ENCODE results near the gene KANSL1L. TPM values are rescaled to one million over a fixed set of nuclear protein-coding genes. Genes with fewer than 3 reads are reported as not detected.

KANSL1L gene
- total and polyA plus RNA-seq, 9 of the 15 experiments (the other 6 are each of a cell fraction or from before 2014, with no cell fraction given) = 1.3 to 6.7 (median 2.4) TPM

DNA sequence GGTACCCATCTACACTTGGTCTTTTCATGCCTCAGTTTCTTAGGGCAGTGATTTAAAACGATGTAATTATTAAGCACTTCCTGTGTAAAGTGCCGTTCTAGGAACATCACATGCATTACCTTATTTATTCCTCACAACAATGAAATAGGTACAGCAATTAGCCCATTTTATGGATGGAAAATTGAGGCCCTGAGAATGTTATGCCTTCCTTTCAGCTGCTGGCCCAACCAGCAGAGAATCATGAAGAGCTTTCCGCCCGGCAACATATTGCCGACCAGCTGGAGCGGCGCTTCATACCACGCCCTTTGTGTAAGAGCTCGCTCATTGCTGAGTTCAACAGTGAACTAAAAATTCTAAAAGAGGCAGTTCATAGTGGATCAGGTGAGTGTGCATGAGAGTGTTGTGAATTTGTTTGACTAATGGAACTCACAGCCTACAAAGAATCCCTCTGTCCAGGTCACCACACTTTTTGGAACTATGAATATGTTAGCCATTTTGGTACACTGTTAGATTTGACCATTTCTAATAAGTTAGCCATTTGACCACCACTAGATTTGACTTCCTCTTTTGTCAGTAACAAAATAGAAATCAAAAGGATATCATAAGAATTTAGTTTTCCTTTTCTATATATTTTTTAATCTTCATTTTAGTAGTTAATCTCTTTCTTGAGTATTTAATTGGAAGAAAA, 194.4 kb downstream of the KANSL1L start (continued):
- TF ChIP-seq TCF3 (CRISPR knock-in tag; IDR thresholded peaks at IDR 0.05) (no peak), ZNF239 (CRISPR knock-in tag; IDR thresholded peaks at IDR 0.05) (no peak)

- Histone ChIP-seq H3K9me1 (ENCODE audit: control insufficient read depth, insufficient read depth, low read length) (no peaks in the 10 kb centered on the region), H3K4me1 (replicated peaks in 1 of 2; ENCODE audit: control insufficient read depth in 2 of 2, insufficient read depth in 2 of 2, low read length in 2 of 2) (no peaks in the 10 kb centered on the region), H2AFZ (ENCODE audit: low read depth, low read length) (no peak overlapping the region), H3K27me3 (ENCODE audit: control insufficient read depth in 2 of 2, insufficient read depth in 2 of 2, low read length in 2 of 2) (peaks cover 0 to 7% of the 10 kb centered on the region in 2 experiments; a peak in 1 of 5 replicates), H3K4me3 (no peak overlapping the region), H3K79me2 (ENCODE audit: control insufficient read depth, insufficient read depth, low read length) (no peaks in the 10 kb centered on the region), H3K9ac (ENCODE audit: insufficient read depth in 1 of 2, low read depth in 2 of 2, low read length in 2 of 2) (no peak overlapping the region), H3K9me3 (replicated peaks; ENCODE audit: control insufficient read depth, insufficient read depth, low read depth, low read length) (no peaks in the 10 kb centered on the region), H4K20me1 (replicated peaks; ENCODE audit: control insufficient read depth, insufficient read depth, low read length) (no peaks in the 10 kb centered on the region), H3K36me3 (ENCODE audit: control insufficient read depth, insufficient read depth, low read length) (no peaks in the 10 kb centered on the region), H3K4me2 (ENCODE audit: insufficient read depth, low read length) (no peak overlapping the region), H3K27ac (ENCODE audit: extremely low read depth, low read depth, low read length) (no peak overlapping the region)
- intact Hi-C loops (cut with micrococcal nuclease) (no loop called here), in situ Hi-C loops (cut with MboI) (no loop called here)
- no TSS peak for BruUV-seq (replicated peaks)
- ChIA-PET CTCF (ENCODE audit: low intra/inter-chr PET ratio) (no interaction called here), POLR2A (no interaction called here)
- DNase-seq (ENCODE audit: extremely low read depth in 1 of 4, low spot score in 3 of 4) (no peak), FAIRE-seq (no peak), ATAC-seq (no peak)
- TF ChIP-seq ILF3 (IDR thresholded peaks at IDR 0.05; ENCODE audit: borderline replicate concordance) = no peak
- no peak for TF ChIP-seq GATAD2A (IDR thresholded peaks at IDR 0.05)
- TF ChIP-seq, protein P1, sequence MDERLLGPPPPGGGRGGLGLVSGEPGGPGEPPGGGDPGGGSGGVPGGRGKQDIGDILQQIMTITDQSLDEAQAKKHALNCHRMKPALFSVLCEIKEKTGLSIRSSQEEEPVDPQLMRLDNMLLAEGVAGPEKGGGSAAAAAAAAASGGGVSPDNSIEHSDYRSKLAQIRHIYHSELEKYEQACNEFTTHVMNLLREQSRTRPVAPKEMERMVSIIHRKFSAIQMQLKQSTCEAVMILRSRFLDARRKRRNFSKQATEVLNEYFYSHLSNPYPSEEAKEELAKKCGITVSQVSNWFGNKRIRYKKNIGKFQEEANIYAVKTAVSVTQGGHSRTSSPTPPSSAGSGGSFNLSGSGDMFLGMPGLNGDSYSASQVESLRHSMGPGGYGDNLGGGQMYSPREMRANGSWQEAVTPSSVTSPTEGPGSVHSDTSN (CRISPR knock-in tag; IDR thresholded peaks at IDR 0.05; ENCODE audit: low read depth) = no peak
- TF ChIP-seq, protein P1 (tag; conservative IDR thresholded peaks at IDR 0.05; ENCODE audit: low read depth) = no peak
- no peak for TF ChIP-seq FOS (IDR thresholded peaks at IDR 0.05; ENCODE audit: extremely low read depth, insufficient read length)
- TF ChIP-seq MXI1 (IDR thresholded peaks at IDR 0.05; ENCODE audit: low read depth, low read length) = no peak
- no peak for TF ChIP-seq RHOXF2B (CRISPR knock-in tag; conservative IDR thresholded peaks at IDR 0.05)
- TF ChIP-seq ZNF23 (CRISPR knock-in tag; IDR thresholded peaks at IDR 0.05) = no peak
- TF ChIP-seq RBBP5 (IDR thresholded peaks at IDR 0.05; ENCODE audit: borderline replicate concordance, insufficient read depth, low read length, poor library complexity, severe bottlenecking) = no peak
- TF ChIP-seq ZNF146 (CRISPR knock-in tag; IDR thresholded peaks at IDR 0.05; ENCODE audit: unreplicated experiment) = no peak
- TF ChIP-seq, protein P2, sequence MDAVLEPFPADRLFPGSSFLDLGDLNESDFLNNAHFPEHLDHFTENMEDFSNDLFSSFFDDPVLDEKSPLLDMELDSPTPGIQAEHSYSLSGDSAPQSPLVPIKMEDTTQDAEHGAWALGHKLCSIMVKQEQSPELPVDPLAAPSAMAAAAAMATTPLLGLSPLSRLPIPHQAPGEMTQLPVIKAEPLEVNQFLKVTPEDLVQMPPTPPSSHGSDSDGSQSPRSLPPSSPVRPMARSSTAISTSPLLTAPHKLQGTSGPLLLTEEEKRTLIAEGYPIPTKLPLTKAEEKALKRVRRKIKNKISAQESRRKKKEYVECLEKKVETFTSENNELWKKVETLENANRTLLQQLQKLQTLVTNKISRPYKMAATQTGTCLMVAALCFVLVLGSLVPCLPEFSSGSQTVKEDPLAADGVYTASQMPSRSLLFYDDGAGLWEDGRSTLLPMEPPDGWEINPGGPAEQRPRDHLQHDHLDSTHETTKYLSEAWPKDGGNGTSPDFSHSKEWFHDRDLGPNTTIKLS (IDR thresholded peaks at IDR 0.05; ENCODE audit: borderline replicate concordance, low read depth) = no peak
- no peak for TF ChIP-seq IFI16 (CRISPR knock-in tag; IDR thresholded peaks at IDR 0.05)
- WGBS (ENCODE audit: insufficient coverage, low coverage, missing lambda C conversion rate) = 0% methylated on average over 1 of the region's 1 CpG
Measured at GRCh38 chr2:209974576-209974975, 196.6 kb downstream of the KANSL1L start.

All from K562 (cell line).